ENCODE data around the gene MTHFD1L. TPM values are rescaled to one million over a fixed set of nuclear protein-coding genes. Genes with fewer than 3 reads are reported as not detected.
"Not testable (repeated sequence)": the region's sequence is repeated elsewhere in the genome, so short reads cannot be mapped to it uniquely, and the experiment has no call there.

MTHFD1L gene
- total RNA-seq, 1 donor from 2014 or later: 66.0 TPM

DNA sequence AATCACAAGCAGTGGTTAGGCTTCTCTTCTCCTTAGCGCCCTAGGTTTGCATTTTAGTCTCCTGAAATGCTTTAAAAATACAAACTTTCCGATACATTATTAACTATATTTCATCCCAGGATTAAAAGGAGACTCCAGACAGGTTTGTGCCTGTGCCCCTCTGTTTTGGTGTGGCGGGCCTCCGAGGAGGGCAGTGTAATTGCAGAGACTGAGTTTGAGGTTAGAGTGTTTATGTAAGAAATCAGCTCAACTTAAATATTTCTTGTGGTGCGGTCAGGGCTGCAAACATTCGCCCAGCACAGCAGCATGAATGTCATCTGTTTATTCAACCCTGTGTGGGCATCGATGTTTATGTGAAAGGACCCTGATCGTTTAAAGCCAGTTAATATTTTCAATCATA, 243.9 kb downstream of the MTHFD1L start:
- H3K4me3 Mint-ChIP-seq (ENCODE audit: unreplicated experiment): no peak overlapping the region
- H3K36me3 Mint-ChIP-seq (ENCODE audit: low read depth, unreplicated experiment): no peaks in the 10 kb centered on the region
- TF ChIP-seq, protein P1, sequence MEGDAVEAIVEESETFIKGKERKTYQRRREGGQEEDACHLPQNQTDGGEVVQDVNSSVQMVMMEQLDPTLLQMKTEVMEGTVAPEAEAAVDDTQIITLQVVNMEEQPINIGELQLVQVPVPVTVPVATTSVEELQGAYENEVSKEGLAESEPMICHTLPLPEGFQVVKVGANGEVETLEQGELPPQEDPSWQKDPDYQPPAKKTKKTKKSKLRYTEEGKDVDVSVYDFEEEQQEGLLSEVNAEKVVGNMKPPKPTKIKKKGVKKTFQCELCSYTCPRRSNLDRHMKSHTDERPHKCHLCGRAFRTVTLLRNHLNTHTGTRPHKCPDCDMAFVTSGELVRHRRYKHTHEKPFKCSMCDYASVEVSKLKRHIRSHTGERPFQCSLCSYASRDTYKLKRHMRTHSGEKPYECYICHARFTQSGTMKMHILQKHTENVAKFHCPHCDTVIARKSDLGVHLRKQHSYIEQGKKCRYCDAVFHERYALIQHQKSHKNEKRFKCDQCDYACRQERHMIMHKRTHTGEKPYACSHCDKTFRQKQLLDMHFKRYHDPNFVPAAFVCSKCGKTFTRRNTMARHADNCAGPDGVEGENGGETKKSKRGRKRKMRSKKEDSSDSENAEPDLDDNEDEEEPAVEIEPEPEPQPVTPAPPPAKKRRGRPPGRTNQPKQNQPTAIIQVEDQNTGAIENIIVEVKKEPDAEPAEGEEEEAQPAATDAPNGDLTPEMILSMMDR (IDR thresholded peaks at IDR 0.05; ENCODE audit: unreplicated experiment): no peak
- no peak overlapping the region for H3K27ac Mint-ChIP-seq (ENCODE audit: unreplicated experiment)
- H3K9me3 Mint-ChIP-seq (ENCODE audit: unreplicated experiment): no peaks in the 10 kb centered on the region
- DNase-seq (ENCODE audit: low spot score): no peak
- peaks cover 4% of the 10 kb centered on the region for H3K4me1 Mint-ChIP-seq (ENCODE audit: unreplicated experiment)
- H3K27me3 Mint-ChIP-seq (ENCODE audit: unreplicated experiment): peaks cover 1% of the 10 kb centered on the region

DNA sequence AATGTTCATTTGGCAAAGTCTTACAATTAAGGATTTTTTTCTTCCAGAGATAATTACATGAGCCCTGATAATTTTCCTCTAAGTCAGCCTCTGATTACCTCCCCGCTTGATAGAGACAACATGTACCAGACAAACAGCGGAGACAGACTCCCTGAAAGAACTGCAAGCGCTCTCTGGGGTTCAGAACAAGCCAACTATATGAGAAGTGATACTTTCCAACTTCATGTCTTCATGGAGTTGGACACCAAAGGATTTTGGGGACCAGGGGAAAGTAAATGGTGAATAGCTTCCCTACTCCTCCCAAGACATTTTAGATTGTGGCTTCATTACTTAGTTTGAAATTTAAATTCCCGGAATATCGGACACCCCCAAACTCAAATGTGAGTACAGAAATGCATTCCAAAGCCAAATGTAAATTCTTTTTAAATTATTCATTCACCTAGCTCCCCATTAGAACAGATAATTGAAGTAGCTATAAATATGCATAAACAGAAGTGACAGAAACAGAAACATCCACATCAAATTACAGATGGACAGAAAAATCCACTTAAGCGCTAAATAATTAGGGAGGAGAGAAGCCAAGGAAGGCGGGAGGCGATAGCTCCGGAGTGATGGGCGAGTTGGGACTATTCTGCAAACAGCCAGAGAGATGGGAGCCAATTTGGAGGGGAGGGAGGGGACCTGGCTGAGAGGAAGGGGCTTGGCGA, 244.5 kb downstream of the MTHFD1L start:
- no peaks in the 10 kb centered on the region for H3K9me3 Mint-ChIP-seq (ENCODE audit: unreplicated experiment)
- peaks cover 1% of the 10 kb centered on the region for H3K27me3 Mint-ChIP-seq (ENCODE audit: unreplicated experiment)
- TF ChIP-seq, protein P1 (IDR thresholded peaks at IDR 0.05; ENCODE audit: unreplicated experiment): no peak
- peaks cover 4% of the 10 kb centered on the region for H3K4me1 Mint-ChIP-seq (ENCODE audit: unreplicated experiment)
- H3K36me3 Mint-ChIP-seq (ENCODE audit: low read depth, unreplicated experiment): no peaks in the 10 kb centered on the region
- DNase-seq (ENCODE audit: low spot score): no peak
- H3K27ac Mint-ChIP-seq (ENCODE audit: unreplicated experiment): no peak overlapping the region
- H3K4me3 Mint-ChIP-seq (ENCODE audit: unreplicated experiment): no peak overlapping the region

DNA sequence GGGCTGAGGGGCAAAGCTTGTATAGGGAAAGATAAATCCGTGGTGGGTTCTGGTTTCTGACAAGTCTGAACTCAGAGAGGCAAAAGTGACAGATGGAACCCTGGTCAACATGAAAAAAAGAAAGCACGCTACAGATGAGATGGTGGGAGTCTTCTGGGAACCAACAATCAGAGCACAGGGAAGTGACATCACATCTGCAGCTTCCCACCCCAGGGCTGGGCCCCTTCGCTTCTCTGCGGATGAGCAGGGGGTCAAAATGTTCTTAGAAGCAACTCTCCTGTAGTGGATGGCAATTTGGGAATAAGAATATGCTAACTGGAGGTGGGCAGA, 245.0 kb downstream of the MTHFD1L start:
- Mint-ChIP-seq H3K27ac (ENCODE audit: unreplicated experiment) (no peak overlapping the region), H3K27me3 (ENCODE audit: unreplicated experiment) (peaks cover 1% of the 10 kb centered on the region), H3K4me3 (ENCODE audit: unreplicated experiment) (no peak overlapping the region), H3K36me3 (ENCODE audit: low read depth, unreplicated experiment) (no peaks in the 10 kb centered on the region), H3K4me1 (ENCODE audit: unreplicated experiment) (peaks cover 4% of the 10 kb centered on the region), H3K9me3 (ENCODE audit: unreplicated experiment) (no peaks in the 10 kb centered on the region)
- no peak for DNase-seq (ENCODE audit: low spot score)
- TF ChIP-seq, protein P1 (IDR thresholded peaks at IDR 0.05; ENCODE audit: unreplicated experiment): no peak

DNA sequence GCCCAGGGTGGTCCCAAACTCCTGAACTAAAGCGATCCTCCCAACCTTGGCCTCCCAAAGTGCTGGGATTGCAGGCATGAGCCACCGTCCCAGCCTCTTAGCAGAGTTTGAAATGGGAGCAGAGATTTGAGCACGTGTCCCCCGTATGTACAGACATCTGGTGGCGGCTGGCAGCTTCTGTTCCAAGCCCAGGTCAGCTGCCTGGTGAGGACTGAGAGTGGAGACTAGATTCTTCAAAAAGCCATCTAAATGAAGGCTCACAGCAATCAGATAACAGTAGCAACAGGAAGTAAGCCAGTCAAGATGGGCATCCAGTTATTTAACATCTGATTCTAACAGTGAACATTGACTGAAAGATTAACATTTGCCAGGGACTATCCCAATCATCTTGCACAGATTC, 246.2 kb downstream of the MTHFD1L start:
- Mint-ChIP-seq H3K27me3 (ENCODE audit: unreplicated experiment) (peaks cover 1% of the 10 kb centered on the region), H3K36me3 (ENCODE audit: low read depth, unreplicated experiment) (no peaks in the 10 kb centered on the region), H3K9me3 (ENCODE audit: unreplicated experiment) (no peaks in the 10 kb centered on the region), H3K4me1 (ENCODE audit: unreplicated experiment) (peaks cover 4% of the 10 kb centered on the region), H3K4me3 (ENCODE audit: unreplicated experiment) (no peak overlapping the region), H3K27ac (ENCODE audit: unreplicated experiment) (no peak overlapping the region)
- DNase-seq (ENCODE audit: low spot score): no peak
- TF ChIP-seq, protein P1 (IDR thresholded peaks at IDR 0.05; ENCODE audit: unreplicated experiment): no peak

DNA sequence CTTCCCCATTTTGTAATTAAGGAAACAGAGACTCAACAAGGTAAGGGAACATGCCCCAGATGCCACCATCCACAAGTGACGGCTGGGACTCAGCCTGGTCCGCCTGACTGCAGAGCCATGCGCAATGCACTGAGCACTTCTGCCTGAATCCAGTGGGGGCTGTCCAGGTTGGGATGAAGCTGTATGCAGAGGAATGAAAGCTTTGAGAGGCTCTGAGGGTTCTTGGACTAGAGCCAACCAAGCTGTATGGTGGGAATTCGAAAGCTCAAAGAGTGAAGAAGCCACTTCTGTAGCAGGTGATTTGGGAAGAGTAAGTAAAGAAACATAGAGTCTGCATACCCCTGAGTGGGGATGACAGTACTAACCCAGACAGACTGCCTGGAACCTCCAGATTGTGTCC, 246.6 kb downstream of the MTHFD1L start:
- TF ChIP-seq, protein P1 (IDR thresholded peaks at IDR 0.05; ENCODE audit: unreplicated experiment): no peak
- peaks cover 4% of the 10 kb centered on the region for H3K4me1 Mint-ChIP-seq (ENCODE audit: unreplicated experiment)
- H3K36me3 Mint-ChIP-seq (ENCODE audit: low read depth, unreplicated experiment): no peaks in the 10 kb centered on the region
- no peak overlapping the region for H3K4me3 Mint-ChIP-seq (ENCODE audit: unreplicated experiment)
- H3K9me3 Mint-ChIP-seq (ENCODE audit: unreplicated experiment): no peaks in the 10 kb centered on the region
- H3K27ac Mint-ChIP-seq (ENCODE audit: unreplicated experiment): no peak overlapping the region
- no peak for DNase-seq (ENCODE audit: low spot score)
- H3K27me3 Mint-ChIP-seq (ENCODE audit: unreplicated experiment): peaks cover 1% of the 10 kb centered on the region

DNA sequence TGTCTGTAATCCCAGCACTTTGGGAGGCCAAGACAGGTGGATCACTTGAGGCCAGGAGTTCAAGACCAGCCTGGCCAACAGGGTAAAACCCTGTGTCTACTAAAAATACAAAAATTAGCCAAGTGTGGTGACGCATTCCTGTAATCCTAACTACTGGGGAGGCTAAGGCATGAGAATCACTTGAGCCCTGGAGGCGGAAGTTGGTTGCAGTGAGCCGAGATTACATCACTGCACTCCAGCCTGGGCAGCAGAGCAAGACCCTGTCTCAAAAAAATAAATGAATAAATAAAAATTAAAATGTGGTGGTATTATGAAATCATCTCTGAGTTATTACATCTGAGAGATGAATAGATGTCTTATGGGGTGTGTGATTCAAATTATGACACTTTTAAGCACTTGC, 247.4 kb downstream of the MTHFD1L start:
- H3K9me3 Mint-ChIP-seq (ENCODE audit: unreplicated experiment); H3K27me3 Mint-ChIP-seq (ENCODE audit: unreplicated experiment); H3K4me1 Mint-ChIP-seq (ENCODE audit: unreplicated experiment); DNase-seq (ENCODE audit: low spot score); H3K27ac Mint-ChIP-seq (ENCODE audit: unreplicated experiment); H3K36me3 Mint-ChIP-seq (ENCODE audit: low read depth, unreplicated experiment); H3K4me3 Mint-ChIP-seq (ENCODE audit: unreplicated experiment): not testable (repeated sequence)
